ENCODE measurements around the gene HRCT1. TPM values are rescaled to one million over a fixed set of nuclear protein-coding genes. Genes with fewer than 3 reads are reported as not detected.
"Not testable (repeated sequence)": the region's sequence is repeated elsewhere in the genome, so short reads cannot be mapped to it uniquely, and the experiment has no call there.

Gene HRCT1
- total and polyA plus RNA-seq, 7 donors: 2.1 to 88.5 (median 5.4) TPM

DNA sequence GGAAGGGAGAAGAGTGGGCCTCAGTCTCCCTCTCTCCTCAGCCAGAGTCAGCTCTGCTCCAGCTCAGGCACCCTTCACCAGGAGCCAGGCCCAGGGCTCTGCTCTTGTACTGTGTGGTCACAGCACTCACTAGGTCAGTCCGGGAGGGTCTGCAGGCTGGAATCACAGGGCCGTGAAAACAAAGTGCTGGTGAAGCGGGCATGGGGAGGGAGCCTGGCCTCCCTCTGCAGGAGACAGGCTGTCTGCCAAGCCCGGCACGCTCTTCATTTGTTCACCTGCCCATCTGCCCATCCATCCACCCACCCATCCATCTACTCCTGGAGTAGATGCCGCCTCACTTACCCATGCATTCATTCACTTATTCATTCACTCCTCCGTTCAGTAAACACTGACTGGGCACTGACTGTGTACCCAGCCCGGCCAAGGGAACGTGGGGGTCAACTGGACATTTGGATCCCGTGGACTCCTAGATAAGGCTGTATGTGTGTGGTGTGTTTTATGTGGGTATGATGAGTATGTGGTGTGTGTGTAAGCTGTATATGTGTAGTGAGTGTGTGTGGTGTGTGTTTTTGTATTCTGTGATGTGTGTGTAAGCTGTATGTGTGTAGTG is 6.9 kb downstream of the HRCT1 start:
- H3K36me3 ChIP-seq: no peaks in the 10 kb centered on the region
- DNase-seq: no peak
- H3K4me1 ChIP-seq: peaks cover 0 to 45% (median 33%) of the 10 kb centered on the region in 4 donors
- 87 to 91% methylated on average over 10 of the region's 10 CpGs for WGBS, 2 donors
- H3K9me3 ChIP-seq: no peaks in the 10 kb centered on the region
- intact Hi-C loops (cut with DNase I): no loop called here
- no peak overlapping the region for H3K4me3 ChIP-seq
- TF ChIP-seq, protein P1, sequence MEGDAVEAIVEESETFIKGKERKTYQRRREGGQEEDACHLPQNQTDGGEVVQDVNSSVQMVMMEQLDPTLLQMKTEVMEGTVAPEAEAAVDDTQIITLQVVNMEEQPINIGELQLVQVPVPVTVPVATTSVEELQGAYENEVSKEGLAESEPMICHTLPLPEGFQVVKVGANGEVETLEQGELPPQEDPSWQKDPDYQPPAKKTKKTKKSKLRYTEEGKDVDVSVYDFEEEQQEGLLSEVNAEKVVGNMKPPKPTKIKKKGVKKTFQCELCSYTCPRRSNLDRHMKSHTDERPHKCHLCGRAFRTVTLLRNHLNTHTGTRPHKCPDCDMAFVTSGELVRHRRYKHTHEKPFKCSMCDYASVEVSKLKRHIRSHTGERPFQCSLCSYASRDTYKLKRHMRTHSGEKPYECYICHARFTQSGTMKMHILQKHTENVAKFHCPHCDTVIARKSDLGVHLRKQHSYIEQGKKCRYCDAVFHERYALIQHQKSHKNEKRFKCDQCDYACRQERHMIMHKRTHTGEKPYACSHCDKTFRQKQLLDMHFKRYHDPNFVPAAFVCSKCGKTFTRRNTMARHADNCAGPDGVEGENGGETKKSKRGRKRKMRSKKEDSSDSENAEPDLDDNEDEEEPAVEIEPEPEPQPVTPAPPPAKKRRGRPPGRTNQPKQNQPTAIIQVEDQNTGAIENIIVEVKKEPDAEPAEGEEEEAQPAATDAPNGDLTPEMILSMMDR (IDR thresholded peaks at IDR 0.05): no peak
- TF ChIP-seq POLR2AphosphoS5 (IDR thresholded peaks at IDR 0.05) (no peak), EP300 (IDR thresholded peaks at IDR 0.05) (no peak), POLR2A (IDR thresholded peaks at IDR 0.05) (no peak)
- no peak overlapping the region for H3K27ac ChIP-seq
- H3K27me3 ChIP-seq: no peaks in the 10 kb centered on the region

DNA sequence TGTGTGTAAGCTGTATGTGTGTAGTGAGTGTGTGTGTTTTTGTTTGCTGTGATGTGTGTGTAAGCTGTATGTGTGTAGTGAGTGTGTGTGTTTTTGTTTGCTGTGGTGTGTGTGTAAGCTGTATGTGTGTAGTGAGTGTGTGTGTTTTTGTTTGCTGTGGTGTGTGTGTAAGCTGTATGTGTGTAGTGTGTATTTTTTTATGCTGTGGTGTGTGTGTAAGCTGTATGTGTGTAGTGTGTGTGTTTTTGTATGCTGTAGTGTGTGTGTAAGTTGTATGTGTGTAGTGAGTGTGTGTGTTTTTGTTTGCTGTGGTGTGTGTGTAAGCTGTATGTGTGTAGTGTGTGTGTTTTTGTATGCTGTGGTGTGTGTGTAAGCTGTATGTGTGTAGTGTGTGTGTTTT is 7.4 kb downstream of the HRCT1 start:
- H3K36me3 ChIP-seq; intact Hi-C loops (cut with DNase I); H3K9me3 ChIP-seq; H3K4me3 ChIP-seq; H3K27me3 ChIP-seq; H3K27ac ChIP-seq; DNase-seq: not testable (repeated sequence)
- peaks cover 0 to 40% (median 28%) of the 10 kb centered on the region in 4 donors for H3K4me1 ChIP-seq

DNA sequence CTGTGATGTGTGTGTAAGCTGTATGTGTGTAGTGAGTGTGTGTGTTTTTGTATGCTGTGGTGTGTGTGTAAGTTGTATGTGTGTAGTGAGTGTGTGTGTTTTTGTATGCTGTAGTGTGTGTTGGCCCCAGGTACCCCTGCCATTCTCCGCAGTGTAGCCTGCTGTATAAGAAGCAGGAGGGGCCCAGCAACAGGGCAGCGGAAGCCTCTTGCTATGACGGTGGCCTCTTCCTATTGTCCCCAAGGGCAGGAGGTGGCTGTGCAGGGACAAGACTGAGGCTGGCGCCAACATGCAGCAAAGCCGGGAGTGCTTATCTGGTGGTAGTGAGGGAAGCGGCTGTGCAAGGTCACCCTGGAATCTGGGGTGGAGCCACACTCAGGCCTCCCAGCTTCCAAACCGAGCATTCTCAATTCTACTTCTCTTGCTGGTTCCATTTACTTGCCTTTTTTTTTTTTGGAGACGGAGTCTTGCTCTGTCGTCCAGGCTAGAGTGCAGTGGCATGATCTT is 8.4 kb downstream of the HRCT1 start:
- peaks cover 0 to 31% (median 19%) of the 10 kb centered on the region in 4 donors for H3K4me1 ChIP-seq
- DNase-seq: peak; percentile 72
- peak overlapping the region in 1 of 4 donors; percentile 48 for H3K27ac ChIP-seq
- no peaks in the 10 kb centered on the region for H3K27me3 ChIP-seq
- intact Hi-C loops (cut with DNase I): no loop called here
- no peak for TF ChIP-seq POLR2AphosphoS5 (IDR thresholded peaks at IDR 0.05)
- TF ChIP-seq EP300 (IDR thresholded peaks at IDR 0.05): no peak
- TF ChIP-seq POLR2A (IDR thresholded peaks at IDR 0.05): no peak
- TF ChIP-seq, protein P1 (IDR thresholded peaks at IDR 0.05): no peak
- no peak overlapping the region for H3K4me3 ChIP-seq
- no peaks in the 10 kb centered on the region for H3K9me3 ChIP-seq
- WGBS, 2 donors: 9 to 55% methylated on average over 9 of the region's 9 CpGs
- H3K36me3 ChIP-seq: no peaks in the 10 kb centered on the region

DNA sequence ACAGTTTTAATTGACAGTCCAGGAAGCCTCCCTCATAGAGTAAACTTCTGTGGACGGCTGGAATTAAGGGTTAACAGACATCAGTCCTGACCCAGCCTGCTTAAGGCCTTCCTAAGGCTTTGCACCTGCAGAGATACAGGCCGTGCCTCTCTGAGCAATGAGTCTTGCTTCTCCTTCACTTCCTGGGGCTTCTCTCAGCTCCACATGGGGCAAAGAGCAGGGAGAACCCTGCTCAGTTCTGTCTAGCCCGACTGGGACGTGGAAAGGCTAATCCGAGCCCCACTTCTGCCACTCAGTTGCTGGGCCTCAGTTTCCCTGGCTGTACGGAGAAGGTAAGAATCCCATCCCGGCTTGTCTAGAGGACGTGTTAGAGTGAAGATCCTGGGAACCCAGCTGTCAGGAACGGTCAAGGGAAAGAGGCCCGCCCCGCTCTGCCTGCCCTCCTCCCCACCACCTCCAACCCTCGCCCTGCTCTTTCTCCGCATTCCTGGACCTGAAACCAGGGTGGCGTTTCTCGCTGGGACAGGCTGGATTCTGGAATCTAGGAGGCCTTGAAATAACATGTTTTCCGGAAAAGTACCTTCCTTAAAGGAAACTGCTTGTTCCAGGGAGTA is 9.8 kb downstream of the HRCT1 start:
- H3K9me3 ChIP-seq: no peaks in the 10 kb centered on the region
- intact Hi-C loops (cut with DNase I): no loop called here
- 20 to 75% methylated on average over 16 of the region's 16 CpGs for WGBS, 2 donors
- TF ChIP-seq, protein P1 (IDR thresholded peaks at IDR 0.05): no peak
- TF ChIP-seq POLR2A (IDR thresholded peaks at IDR 0.05): no peak
- TF ChIP-seq POLR2AphosphoS5 (IDR thresholded peaks at IDR 0.05): no peak
- TF ChIP-seq EP300 (IDR thresholded peaks at IDR 0.05): no peak
- peak overlapping the region in 3 of 4 donors; percentile 18 to 48 (median 39) for H3K27ac ChIP-seq
- no peak overlapping the region for H3K4me3 ChIP-seq
- H3K4me1 ChIP-seq: peaks cover 0 to 16% (median 4%) of the 10 kb centered on the region in 4 donors
- no peaks in the 10 kb centered on the region for H3K27me3 ChIP-seq
- H3K36me3 ChIP-seq: no peaks in the 10 kb centered on the region
- no peak for DNase-seq

DNA sequence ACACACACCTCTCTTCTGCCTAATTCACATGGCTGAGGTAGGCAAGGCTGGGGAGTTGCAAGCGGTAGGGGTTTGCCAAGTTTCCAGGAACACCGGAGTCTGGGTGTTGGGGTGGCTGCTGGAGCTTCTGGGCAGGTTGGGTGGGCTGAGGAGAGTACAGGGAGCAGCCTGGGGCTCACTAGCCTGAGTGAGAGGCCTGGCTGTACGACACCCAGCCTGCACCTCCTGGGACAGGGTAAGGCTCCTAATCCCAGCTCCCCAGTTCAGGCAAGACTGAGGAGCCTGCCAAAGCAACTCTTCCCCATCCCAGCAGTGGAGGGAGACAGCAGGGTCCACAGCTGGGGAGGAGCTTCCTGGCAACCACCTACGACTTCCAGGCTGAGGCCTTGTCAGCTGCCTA is 11.3 kb downstream of the HRCT1 start:
- H3K27me3 ChIP-seq: no peaks in the 10 kb centered on the region
- peaks cover 0 to 6% (median 0%) of the 10 kb centered on the region in 4 donors for H3K4me1 ChIP-seq
- H3K36me3 ChIP-seq: no peaks in the 10 kb centered on the region
- intact Hi-C loops (cut with DNase I): no loop called here
- DNase-seq: no peak
- TF ChIP-seq, protein P1 (IDR thresholded peaks at IDR 0.05): no peak
- TF ChIP-seq POLR2AphosphoS5 (IDR thresholded peaks at IDR 0.05): no peak
- TF ChIP-seq POLR2A (IDR thresholded peaks at IDR 0.05): no peak
- TF ChIP-seq EP300 (IDR thresholded peaks at IDR 0.05): no peak
- 75 to 87% methylated on average over 4 of the region's 4 CpGs for WGBS, 2 donors
- H3K27ac ChIP-seq: peak overlapping the region in 1 of 4 donors; percentile 47
- H3K4me3 ChIP-seq: no peak overlapping the region
- no peaks in the 10 kb centered on the region for H3K9me3 ChIP-seq

Measured in sigmoid colon (tissue), 7 donors.